Subcutaneous abdominal adipose tissue (tissue), 5 donors: ENCODE results near the gene CTNNA3.

ENCODE experiments used
- H3K27ac ChIP-seq: one replicate; pipeline ENCODE4 v1.7.0; 2013; ENCODE audit warnings: low read depth, mild to moderate bottlenecking, inconsistent platforms, low read length, moderate library complexity
- H3K27me3 ChIP-seq, 5 donors: one replicate each; pipeline ENCODE4 v1.7.0; 2013; ENCODE audit warnings: low read length in 5 of 5, inconsistent platforms in 1 of 5; ENCODE audit not compliant: control insufficient read depth in 5 of 5, insufficient read depth in 4 of 5
- H3K36me3 ChIP-seq, 5 donors: one replicate each; pipeline ENCODE4 v1.7.0; 2013; ENCODE audit warnings: low read length in 5 of 5; ENCODE audit not compliant: control insufficient read depth in 5 of 5, insufficient read depth in 5 of 5
- H3K4me1 ChIP-seq, 5 donors: one replicate each; pipeline ENCODE4 v1.7.0; 2013; ENCODE audit warnings: low read length in 5 of 5, mild to moderate bottlenecking in 3 of 5, moderate library complexity in 1 of 5; ENCODE audit not compliant: control insufficient read depth in 5 of 5, insufficient read depth in 5 of 5
- H3K4me3 ChIP-seq, 5 donors: one replicate each; pipeline ENCODE4 v1.7.0; 2013; ENCODE audit warnings: low read length in 5 of 5, low read depth in 1 of 5
- H3K9ac ChIP-seq, 5 donors: one replicate each; pipeline ENCODE4 v1.7.0; 2013; ENCODE audit warnings: low read length in 5 of 5, mild to moderate bottlenecking in 4 of 5, moderate library complexity in 3 of 5
- H3K9me3 ChIP-seq, 5 donors: one replicate each; pipeline ENCODE4 v1.7.0; 2013; ENCODE audit warnings: low read length in 5 of 5; ENCODE audit not compliant: control insufficient read depth in 5 of 5
- donor health status: healthy.
- donor health status: healthy.
- donor health status: healthy.
- donor health status: healthy.
- donor health status: healthy.

CTNNA3 gene

GRCh38 chr10:66837335-66837734 lies 858.7 kb downstream of the CTNNA3 start:
- Histone ChIP-seq H3K9ac (no peak overlapping the region), H3K36me3 (no peaks in the 10 kb centered on the region), H3K4me1 (no peaks in the 10 kb centered on the region), H3K27ac (no peak overlapping the region), H3K9me3 (no peaks in the 10 kb centered on the region), H3K4me3 (no peak overlapping the region), H3K27me3 (no peaks in the 10 kb centered on the region)

- no peaks in the 10 kb centered on the region for H3K27me3 ChIP-seq
- no peak overlapping the region for H3K9ac ChIP-seq
- H3K36me3 ChIP-seq, result no peaks in the 10 kb centered on the region
- no peak overlapping the region for H3K27ac ChIP-seq
- H3K4me1 ChIP-seq, result no peaks in the 10 kb centered on the region
- H3K9me3 ChIP-seq, result no peaks in the 10 kb centered on the region
- no peak overlapping the region for H3K4me3 ChIP-seq
These were observed 859.2 kb downstream of the CTNNA3 start for GRCh38 chr10:66836771-66837170.

- no peaks in the 10 kb centered on the region for H3K9me3 ChIP-seq
- no peaks in the 10 kb centered on the region for H3K27me3 ChIP-seq
- no peaks in the 10 kb centered on the region for H3K4me1 ChIP-seq
- no peak overlapping the region for H3K9ac ChIP-seq
- H3K4me3 ChIP-seq, result no peak overlapping the region
- H3K27ac ChIP-seq, result no peak overlapping the region
- H3K36me3 ChIP-seq, result no peaks in the 10 kb centered on the region
These were observed 859.9 kb downstream of the CTNNA3 start for GRCh38 chr10:66836057-66836456.

- Histone ChIP-seq H3K4me3 (no peak overlapping the region), H3K4me1 (no peaks in the 10 kb centered on the region), H3K36me3 (no peaks in the 10 kb centered on the region), H3K27ac (no peak overlapping the region), H3K27me3 (no peaks in the 10 kb centered on the region), H3K9ac (no peak overlapping the region), H3K9me3 (no peaks in the 10 kb centered on the region)
These were observed 860.6 kb downstream of the CTNNA3 start for GRCh38 chr10:66835400-66835799.

- no peaks in the 10 kb centered on the region for H3K36me3 ChIP-seq
- H3K4me3 ChIP-seq, result no peak overlapping the region
- no peaks in the 10 kb centered on the region for H3K4me1 ChIP-seq
- H3K9me3 ChIP-seq, result no peaks in the 10 kb centered on the region
- H3K27me3 ChIP-seq, result no peaks in the 10 kb centered on the region
- no peak overlapping the region for H3K9ac ChIP-seq
- no peak overlapping the region for H3K27ac ChIP-seq
These were observed 861.2 kb downstream of the CTNNA3 start for GRCh38 chr10:66834802-66835201.

GRCh38 chr10:66833861-66834260 lies 862.1 kb downstream of the CTNNA3 start:
- no peaks in the 10 kb centered on the region for H3K27me3 ChIP-seq
- H3K4me1 ChIP-seq, result no peaks in the 10 kb centered on the region
- H3K9me3 ChIP-seq, result no peaks in the 10 kb centered on the region
- no peak overlapping the region for H3K27ac ChIP-seq
- H3K4me3 ChIP-seq, result no peak overlapping the region
- H3K9ac ChIP-seq, result no peak overlapping the region
- H3K36me3 ChIP-seq, result no peaks in the 10 kb centered on the region

- no peak overlapping the region for H3K9ac ChIP-seq
- no peaks in the 10 kb centered on the region for H3K4me1 ChIP-seq
- H3K9me3 ChIP-seq, result no peaks in the 10 kb centered on the region
- no peak overlapping the region for H3K4me3 ChIP-seq
- H3K36me3 ChIP-seq, result no peaks in the 10 kb centered on the region
- H3K27ac ChIP-seq, result no peak overlapping the region
- H3K27me3 ChIP-seq, result no peaks in the 10 kb centered on the region
These were observed 863.1 kb downstream of the CTNNA3 start for GRCh38 chr10:66832781-66833422.

- Histone ChIP-seq H3K27me3 (no peaks in the 10 kb centered on the region), H3K9ac (no peak overlapping the region), H3K9me3 (no peaks in the 10 kb centered on the region), H3K4me3 (no peak overlapping the region), H3K27ac (no peak overlapping the region), H3K36me3 (no peaks in the 10 kb centered on the region), H3K4me1 (no peaks in the 10 kb centered on the region)
These were observed 867.0 kb downstream of the CTNNA3 start for GRCh38 chr10:66828957-66829356.

- no peak overlapping the region for H3K4me3 ChIP-seq
- H3K4me1 ChIP-seq, result no peaks in the 10 kb centered on the region
- H3K27ac ChIP-seq, result no peak overlapping the region
- H3K27me3 ChIP-seq, result no peaks in the 10 kb centered on the region
- no peak overlapping the region for H3K9ac ChIP-seq
- no peaks in the 10 kb centered on the region for H3K36me3 ChIP-seq
- H3K9me3 ChIP-seq, result no peaks in the 10 kb centered on the region
These were observed 868.6 kb downstream of the CTNNA3 start for GRCh38 chr10:66827353-66827752.

GRCh38 chr10:66823301-66823700 lies 872.7 kb downstream of the CTNNA3 start:
- no peaks in the 10 kb centered on the region for H3K4me1 ChIP-seq
- H3K27ac ChIP-seq, result no peak overlapping the region
- H3K9ac ChIP-seq, result no peak overlapping the region
- no peaks in the 10 kb centered on the region for H3K9me3 ChIP-seq
- no peaks in the 10 kb centered on the region for H3K36me3 ChIP-seq
- no peaks in the 10 kb centered on the region for H3K27me3 ChIP-seq
- no peak overlapping the region for H3K4me3 ChIP-seq

- no peaks in the 10 kb centered on the region for H3K4me1 ChIP-seq
- no peaks in the 10 kb centered on the region for H3K36me3 ChIP-seq
- H3K9me3 ChIP-seq, result no peaks in the 10 kb centered on the region
- H3K27me3 ChIP-seq, result no peaks in the 10 kb centered on the region
- no peak overlapping the region for H3K27ac ChIP-seq
- no peak overlapping the region for H3K4me3 ChIP-seq
- no peak overlapping the region for H3K9ac ChIP-seq
These were observed 873.2 kb downstream of the CTNNA3 start for GRCh38 chr10:66822801-66823200.
